ENCODE results near the gene LBX2.

The LBX2 gene

DNA sequence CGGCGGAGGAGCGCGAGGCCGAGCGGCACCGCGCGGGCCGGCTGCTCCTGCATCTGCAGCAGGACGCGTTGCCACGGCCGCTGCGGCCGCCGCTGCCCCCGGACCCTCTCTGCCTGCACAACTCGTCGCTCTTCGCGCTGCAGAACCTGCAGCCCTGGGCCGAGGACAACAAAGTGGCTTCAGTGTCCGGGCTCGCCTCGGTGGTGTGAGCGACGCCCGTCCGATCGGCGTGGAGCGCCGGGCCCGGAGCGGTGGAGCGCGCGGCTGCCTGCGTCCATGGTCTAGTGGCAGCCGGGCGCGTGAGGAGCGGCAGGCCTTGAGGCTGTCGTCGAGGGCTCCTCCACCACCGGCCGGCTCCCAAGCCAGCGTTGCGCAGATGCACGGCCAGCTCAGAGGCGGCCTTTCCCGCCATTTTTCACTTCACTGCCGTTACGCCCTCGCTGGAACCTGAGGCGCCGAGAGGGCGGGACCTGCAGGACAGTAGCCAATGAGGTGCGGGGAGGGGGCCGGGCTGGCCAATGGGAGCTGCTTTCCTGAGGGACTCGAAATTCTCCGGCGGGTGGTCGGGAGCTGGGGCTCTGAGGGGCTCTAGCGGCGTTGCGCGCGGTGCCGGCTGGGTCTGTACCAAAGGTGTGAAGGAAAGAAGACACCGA lies 16.7 kb upstream of the LBX2 start:
- Histone ChIP-seq H3K9me2 (replicated peaks; ENCODE audit: low read depth, low read length) (no peaks in the 10 kb centered on the region), H3F3A (ENCODE audit: low read depth) (no peaks in the 10 kb centered on the region), H3K4me3 (ENCODE audit: low read length, poor library complexity, severe bottlenecking) (no peak overlapping the region), H3K36me3 (ENCODE audit: insufficient read depth, low read length) (no peaks in the 10 kb centered on the region), H2AFZ (ENCODE audit: low read length) (no peak overlapping the region), H3K4me2 (ENCODE audit: low read depth, low read length, poor library complexity, severe bottlenecking) (no peak overlapping the region), H3K9me3 (ENCODE audit: insufficient read depth, low read depth, low read length) (no peaks in the 10 kb centered on the region), H3K27me3 (ENCODE audit: insufficient read depth, low read length, poor library complexity, severe bottlenecking) (peaks cover 14% of the 10 kb centered on the region), H3K4me1 (ENCODE audit: insufficient read depth, low read length, poor library complexity, severe bottlenecking) (peaks cover 5% of the 10 kb centered on the region), H4K20me1 (ENCODE audit: insufficient read depth, low read length, poor library complexity, severe bottlenecking) (no peaks in the 10 kb centered on the region), H3K9ac (ENCODE audit: low read depth, low read length, poor library complexity, severe bottlenecking) (no peak overlapping the region), H3K79me2 (ENCODE audit: insufficient read depth, low read length) (no peaks in the 10 kb centered on the region)
- TF ChIP-seq EZH2phosphoT487 (IDR thresholded peaks at IDR 0.05; ENCODE audit: borderline replicate concordance) = no peak
- TF ChIP-seq, protein P1, sequence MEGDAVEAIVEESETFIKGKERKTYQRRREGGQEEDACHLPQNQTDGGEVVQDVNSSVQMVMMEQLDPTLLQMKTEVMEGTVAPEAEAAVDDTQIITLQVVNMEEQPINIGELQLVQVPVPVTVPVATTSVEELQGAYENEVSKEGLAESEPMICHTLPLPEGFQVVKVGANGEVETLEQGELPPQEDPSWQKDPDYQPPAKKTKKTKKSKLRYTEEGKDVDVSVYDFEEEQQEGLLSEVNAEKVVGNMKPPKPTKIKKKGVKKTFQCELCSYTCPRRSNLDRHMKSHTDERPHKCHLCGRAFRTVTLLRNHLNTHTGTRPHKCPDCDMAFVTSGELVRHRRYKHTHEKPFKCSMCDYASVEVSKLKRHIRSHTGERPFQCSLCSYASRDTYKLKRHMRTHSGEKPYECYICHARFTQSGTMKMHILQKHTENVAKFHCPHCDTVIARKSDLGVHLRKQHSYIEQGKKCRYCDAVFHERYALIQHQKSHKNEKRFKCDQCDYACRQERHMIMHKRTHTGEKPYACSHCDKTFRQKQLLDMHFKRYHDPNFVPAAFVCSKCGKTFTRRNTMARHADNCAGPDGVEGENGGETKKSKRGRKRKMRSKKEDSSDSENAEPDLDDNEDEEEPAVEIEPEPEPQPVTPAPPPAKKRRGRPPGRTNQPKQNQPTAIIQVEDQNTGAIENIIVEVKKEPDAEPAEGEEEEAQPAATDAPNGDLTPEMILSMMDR (conservative IDR thresholded peaks at IDR 0.05; ENCODE audit: low read length) = no peak

DNA sequence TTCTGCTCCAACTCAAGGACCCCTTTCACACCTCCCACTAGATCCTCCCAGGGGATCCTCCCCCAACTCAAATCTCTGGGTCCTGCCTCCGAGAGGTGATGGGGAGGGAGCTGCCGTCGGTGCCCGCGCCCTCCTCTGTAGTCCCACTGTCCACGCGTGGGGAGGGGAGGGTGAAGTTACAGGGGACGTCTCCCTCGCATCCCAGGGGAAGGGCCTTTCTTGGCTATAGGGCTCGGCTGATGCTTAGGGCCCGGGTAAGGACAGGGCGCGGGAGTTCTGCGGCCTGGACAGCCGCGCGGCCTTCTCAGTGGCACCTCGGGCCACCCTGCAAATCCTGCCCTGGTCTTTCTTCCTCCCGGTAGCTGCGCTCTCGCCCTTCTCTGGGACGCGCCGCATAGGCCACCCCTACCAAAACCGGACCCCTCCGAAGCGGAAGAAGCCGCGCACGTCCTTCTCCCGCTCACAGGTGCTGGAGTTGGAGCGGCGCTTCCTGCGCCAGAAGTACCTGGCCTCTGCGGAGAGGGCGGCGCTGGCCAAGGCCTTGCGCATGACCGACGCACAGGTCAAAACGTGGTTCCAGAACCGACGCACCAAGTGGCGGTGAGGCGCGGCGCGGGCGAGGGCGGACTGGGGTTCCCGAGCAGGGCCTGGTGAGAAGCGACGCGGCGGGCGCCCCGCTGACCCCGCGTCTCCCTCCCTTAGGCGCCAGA lies 16.0 kb upstream of the LBX2 start:
- Histone ChIP-seq H3K27me3 (ENCODE audit: insufficient read depth, low read length, poor library complexity, severe bottlenecking) (peaks cover 14% of the 10 kb centered on the region), H3K36me3 (ENCODE audit: insufficient read depth, low read length) (no peaks in the 10 kb centered on the region), H3K4me1 (ENCODE audit: insufficient read depth, low read length, poor library complexity, severe bottlenecking) (peaks cover 5% of the 10 kb centered on the region), H3K9ac (ENCODE audit: low read depth, low read length, poor library complexity, severe bottlenecking) (no peak overlapping the region), H3K4me3 (ENCODE audit: low read length, poor library complexity, severe bottlenecking) (no peak overlapping the region), H3K4me2 (ENCODE audit: low read depth, low read length, poor library complexity, severe bottlenecking) (no peak overlapping the region), H3F3A (ENCODE audit: low read depth) (no peaks in the 10 kb centered on the region), H3K79me2 (ENCODE audit: insufficient read depth, low read length) (no peaks in the 10 kb centered on the region), H3K9me2 (replicated peaks; ENCODE audit: low read depth, low read length) (no peaks in the 10 kb centered on the region), H4K20me1 (ENCODE audit: insufficient read depth, low read length, poor library complexity, severe bottlenecking) (no peaks in the 10 kb centered on the region), H2AFZ (ENCODE audit: low read length) (no peak overlapping the region), H3K9me3 (ENCODE audit: insufficient read depth, low read depth, low read length) (no peaks in the 10 kb centered on the region)
- TF ChIP-seq, protein P1 (conservative IDR thresholded peaks at IDR 0.05; ENCODE audit: low read length) = no peak
- TF ChIP-seq EZH2phosphoT487 (IDR thresholded peaks at IDR 0.05; ENCODE audit: borderline replicate concordance) = no peak

DNA sequence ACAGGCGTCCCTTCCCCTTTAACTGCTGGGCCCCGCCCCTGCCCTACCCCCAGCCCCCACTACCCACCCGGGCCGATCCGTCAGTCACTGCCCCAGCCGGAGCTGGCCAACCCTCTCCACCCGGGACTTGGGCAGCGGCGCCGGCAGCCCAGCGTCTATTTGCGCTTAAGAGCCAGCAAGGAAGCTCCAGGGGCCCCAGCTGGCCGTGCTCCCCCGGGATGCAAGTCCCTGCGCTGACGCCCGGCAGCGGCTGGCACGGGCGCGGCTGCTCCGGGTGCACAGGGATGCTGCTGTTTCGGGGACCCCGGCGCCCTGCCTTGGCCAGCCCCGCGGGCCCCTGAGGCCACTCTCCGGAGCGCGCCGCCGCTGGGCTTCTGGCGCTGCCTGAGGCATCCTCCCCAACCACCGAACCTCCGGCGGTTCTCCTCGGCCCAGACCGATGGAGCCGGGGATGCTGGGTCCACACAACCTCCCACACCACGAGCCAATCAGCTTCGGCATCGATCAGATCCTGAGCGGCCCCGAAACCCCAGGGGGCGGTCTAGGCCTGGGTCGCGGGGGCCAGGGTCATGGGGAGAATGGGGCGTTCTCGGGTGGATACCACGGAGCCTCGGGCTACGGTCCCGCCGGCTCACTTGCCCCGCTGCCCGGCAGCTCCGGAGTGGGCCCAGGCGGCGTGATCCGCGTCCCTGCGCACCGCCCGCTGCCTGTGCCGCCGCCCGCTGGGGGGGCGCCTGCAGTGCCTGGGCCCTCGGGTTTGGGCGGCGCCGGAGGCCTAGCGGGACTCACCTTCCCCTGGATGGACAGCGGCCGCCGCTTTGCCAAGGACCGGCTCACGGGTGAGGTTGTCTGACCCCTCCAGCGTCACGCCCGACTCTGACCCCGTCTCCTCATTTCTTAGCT lies 15.2 kb upstream of the LBX2 start, which contains the start of gene TLX2:
TSS of gene TLX2 (plus strand) at position 83 of the 903 bp plus-strand sequence. CDS start at position 440, 357 bp downstream.
- H3K9me3 ChIP-seq (ENCODE audit: insufficient read depth, low read depth, low read length) = no peaks in the 10 kb centered on the region
- H3F3A ChIP-seq (ENCODE audit: low read depth) = no peaks in the 10 kb centered on the region
- no peaks in the 10 kb centered on the region for H4K20me1 ChIP-seq (ENCODE audit: insufficient read depth, low read length, poor library complexity, severe bottlenecking)
- H3K79me2 ChIP-seq (ENCODE audit: insufficient read depth, low read length) = no peaks in the 10 kb centered on the region
- H3K27me3 ChIP-seq (ENCODE audit: insufficient read depth, low read length, poor library complexity, severe bottlenecking) = peaks cover 14% of the 10 kb centered on the region
- peak within 1 kb of the TSS; percentile 53 for H3K4me3 ChIP-seq (ENCODE audit: low read length, poor library complexity, severe bottlenecking)
- peak within 1 kb of the TSS; percentile 54 for H3K4me2 ChIP-seq (ENCODE audit: low read depth, low read length, poor library complexity, severe bottlenecking)
- TF ChIP-seq, protein P1 (conservative IDR thresholded peaks at IDR 0.05; ENCODE audit: low read length) = no peak
- no peak for TF ChIP-seq EZH2phosphoT487 (IDR thresholded peaks at IDR 0.05; ENCODE audit: borderline replicate concordance)
- H3K4me1 ChIP-seq (ENCODE audit: insufficient read depth, low read length, poor library complexity, severe bottlenecking) = peaks cover 5% of the 10 kb centered on the region
- H3K9me2 ChIP-seq (replicated peaks; ENCODE audit: low read depth, low read length) = no peaks in the 10 kb centered on the region
- peak within 1 kb of the TSS; percentile 8 for H3K9ac ChIP-seq (ENCODE audit: low read depth, low read length, poor library complexity, severe bottlenecking)
- peak within 1 kb of the TSS; percentile 43; the same call in 1 of the 2 replicates for H2AFZ ChIP-seq (ENCODE audit: low read length)
- H3K36me3 ChIP-seq (ENCODE audit: insufficient read depth, low read length) = no peaks in the 10 kb centered on the region
